Measurements from ENCODE around the gene NRP2.

Gene NRP2

GRCh38 chr2:205771031-205771430 lies 88.7 kb downstream of the NRP2 start:
- peak; percentile 71 for DNase-seq (ENCODE audit: low read depth)
- no peak for TF ChIP-seq CTCF (conservative IDR thresholded peaks at IDR 0.05; ENCODE audit: low read depth, low read length)
- H3K4me3 ChIP-seq (ENCODE audit: low read depth, low read length) = no peak overlapping the region

DNA sequence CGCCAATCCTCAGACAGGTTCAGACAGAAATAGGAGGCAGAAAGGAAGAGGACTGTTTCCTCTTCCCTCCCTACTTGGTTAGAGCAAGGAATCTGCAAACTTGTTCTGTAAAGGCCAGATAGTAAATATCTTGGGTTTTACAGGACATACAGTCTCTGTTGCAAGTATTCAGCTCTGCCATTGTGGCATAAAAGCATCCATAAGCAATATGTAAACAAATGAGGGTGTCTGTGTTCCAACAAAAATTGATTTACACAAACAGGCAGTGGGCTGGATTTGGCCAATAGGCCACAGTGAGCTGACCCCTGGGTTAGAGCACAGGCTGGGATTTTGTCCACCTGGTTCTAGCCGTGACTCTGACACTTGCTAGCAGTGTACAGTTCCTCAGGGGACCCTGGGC lies 89.4 kb downstream of the NRP2 start:
- no peak for TF ChIP-seq CTCF (conservative IDR thresholded peaks at IDR 0.05; ENCODE audit: low read depth, low read length)
- DNase-seq (ENCODE audit: low read depth) = no peak

DNA sequence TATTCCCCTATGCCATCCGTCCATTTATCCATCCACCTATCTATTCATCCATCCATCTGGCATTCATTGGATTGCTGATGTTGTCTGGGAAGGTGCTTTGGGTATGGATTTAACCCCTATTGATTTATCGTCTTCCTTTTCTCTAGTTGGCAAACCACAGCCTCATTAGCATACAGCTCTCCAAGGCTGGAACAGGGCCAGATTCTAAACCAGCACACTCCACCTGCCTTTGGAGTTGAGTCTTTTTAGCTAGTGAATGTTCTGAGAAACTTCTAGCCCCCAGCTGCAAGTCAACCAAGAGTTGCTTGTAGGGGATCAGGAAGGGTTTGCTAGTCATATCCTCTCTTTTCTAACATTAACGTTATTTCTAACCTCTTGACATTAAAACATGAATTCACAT lies 90.7 kb downstream of the NRP2 start:
- no peak for TF ChIP-seq CTCF (conservative IDR thresholded peaks at IDR 0.05; ENCODE audit: low read depth, low read length)
- H3K4me3 ChIP-seq (ENCODE audit: low read depth, low read length) = no peak overlapping the region
- no peak for DNase-seq (ENCODE audit: low read depth)

More for the DNA sequence above, 89.4 kb downstream of the NRP2 start:
- no peak overlapping the region for H3K4me3 ChIP-seq (ENCODE audit: low read depth, low read length)

GRCh38 chr2:205773989-205774388 lies 91.7 kb downstream of the NRP2 start:
- H3K4me3 ChIP-seq (ENCODE audit: low read depth, low read length) = no peak overlapping the region
- TF ChIP-seq CTCF (conservative IDR thresholded peaks at IDR 0.05; ENCODE audit: low read depth, low read length) = no peak
- DNase-seq (ENCODE audit: low read depth) = no peak

DNA sequence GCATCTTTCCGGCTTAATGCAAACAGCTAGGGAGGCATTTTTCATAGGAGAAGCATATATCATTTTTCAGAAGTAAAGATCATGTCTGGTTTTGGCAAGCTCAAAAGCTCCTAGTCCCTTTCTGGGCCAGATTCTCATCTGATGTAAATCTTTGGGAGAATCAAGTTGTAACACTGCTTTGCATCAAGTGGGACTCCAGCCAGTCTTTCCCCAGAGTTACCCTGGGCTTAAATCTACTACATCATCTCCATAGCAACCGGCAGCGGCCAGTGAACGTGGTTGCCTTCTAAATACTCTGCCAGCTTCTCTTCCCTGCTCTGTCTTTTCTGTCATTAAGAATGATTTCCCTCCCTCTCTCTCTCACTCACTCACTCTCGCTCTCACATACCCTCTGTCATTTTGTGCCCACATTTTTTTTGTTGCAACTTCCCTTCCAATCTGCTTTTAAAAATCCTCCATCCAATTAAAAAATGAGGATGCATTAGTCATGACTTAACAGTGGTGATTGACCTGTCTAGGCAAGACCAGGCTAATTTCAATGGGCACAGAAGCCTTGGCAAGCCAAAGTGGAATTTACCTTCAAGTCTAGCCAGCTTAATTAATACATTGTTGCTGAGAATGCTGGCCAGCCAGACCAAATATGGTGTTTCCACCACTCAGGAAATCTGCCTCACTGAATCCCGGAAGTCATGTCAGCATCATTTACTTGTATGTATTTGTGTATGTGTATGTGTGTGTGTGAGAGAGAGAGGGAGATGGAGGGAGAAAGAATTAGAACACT lies 93.0 kb downstream of the NRP2 start:
- TF ChIP-seq CTCF (conservative IDR thresholded peaks at IDR 0.05; ENCODE audit: low read depth, low read length) = no peak
- DNase-seq (ENCODE audit: low read depth) = no peak
- H3K4me3 ChIP-seq (ENCODE audit: low read depth, low read length) = no peak overlapping the region

DNA sequence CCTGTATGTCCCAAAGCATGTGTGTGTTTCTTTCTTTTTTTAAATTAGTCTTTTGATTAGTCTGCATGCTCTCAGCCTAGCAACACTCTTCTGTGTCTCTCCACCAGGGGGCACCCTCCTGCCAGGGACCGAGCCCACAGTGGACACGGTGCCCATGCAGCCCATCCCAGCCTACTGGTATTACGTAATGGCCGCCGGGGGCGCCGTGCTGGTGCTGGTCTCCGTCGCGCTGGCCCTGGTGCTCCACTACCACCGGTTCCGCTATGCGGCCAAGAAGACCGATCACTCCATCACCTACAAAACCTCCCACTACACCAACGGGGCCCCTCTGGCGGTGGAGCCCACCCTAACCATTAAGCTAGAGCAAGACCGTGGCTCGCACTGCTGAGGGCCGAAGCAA lies 93.8 kb downstream of the NRP2 start:
- peak; percentile 77 for TF ChIP-seq CTCF (conservative IDR thresholded peaks at IDR 0.05; ENCODE audit: low read depth, low read length)
- no peak overlapping the region for H3K4me3 ChIP-seq (ENCODE audit: low read depth, low read length)
- peak; percentile 59 for DNase-seq (ENCODE audit: low read depth)

GRCh38 chr2:205776720-205777119 lies 94.4 kb downstream of the NRP2 start:
- no peak overlapping the region for H3K4me3 ChIP-seq (ENCODE audit: low read depth, low read length)
- TF ChIP-seq CTCF (conservative IDR thresholded peaks at IDR 0.05; ENCODE audit: low read depth, low read length) = no peak
- no peak for DNase-seq (ENCODE audit: low read depth)

Measured in choroid plexus epithelial cell (primary cell).